HCT116 (cell line): ENCODE results near the gene ZNF182.

Source experiments
- SIN3A ChIP-seq: IDR thresholded peaks from 2 replicates; pipeline ENCODE4 v1.6.1; 2012; ENCODE audit warnings: low read depth
- TF ChIP-seq, protein P1 (sequence below), 3 experiments: fragments of 200-600 bp in 1 of 3; sonication (generic) in 1 of 3; IDR thresholded peaks in 2 of 3; conservative IDR thresholded peaks in 1 of 3; 2 replicates each; pipeline ENCODE4 v1.5.1; 2012 to 2017; ENCODE audit warnings: low read depth in 2 of 3, low read length in 2 of 3, antibody characterized with exemption in 1 of 3, borderline replicate concordance in 1 of 3, control low read depth in 1 of 3, mild to moderate bottlenecking in 1 of 3, mixed read lengths in 1 of 3, mixed run types in 1 of 3, moderate library complexity in 1 of 3; ENCODE audit not compliant: insufficient read depth in 1 of 3

DNA sequence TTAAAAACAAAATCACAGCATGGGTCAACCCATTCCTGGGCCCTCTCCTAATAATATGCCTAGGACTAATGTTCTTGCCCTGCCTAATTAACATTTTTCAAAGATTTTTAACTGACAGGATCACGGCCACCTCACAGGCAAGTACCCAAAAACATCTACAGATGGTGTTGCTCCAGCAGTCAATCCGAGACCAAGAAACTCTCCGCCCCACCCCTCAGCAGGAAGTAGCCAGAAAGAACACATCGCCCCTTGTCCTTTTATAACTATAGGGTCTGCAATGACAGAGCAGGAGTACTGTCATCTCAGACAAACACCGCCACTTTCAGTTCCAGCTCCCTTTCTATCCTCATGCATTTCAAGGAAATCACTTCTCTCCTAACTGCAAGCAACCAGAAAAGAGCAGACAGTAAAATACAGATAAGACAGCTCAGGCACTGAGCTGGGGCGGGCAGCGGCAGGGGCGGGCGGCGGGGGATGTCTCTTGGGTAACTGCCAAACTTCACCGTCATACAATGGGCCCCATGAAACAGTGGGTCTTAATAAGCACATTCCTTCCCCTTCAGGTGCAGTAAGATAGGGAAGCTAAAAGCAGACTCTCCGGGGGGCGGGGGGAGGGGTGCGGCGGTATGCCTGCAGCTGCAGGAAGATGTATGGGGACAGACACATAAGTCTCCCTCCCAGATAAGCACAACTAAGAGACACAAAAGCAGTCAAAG is 67.4 kb downstream of the ZNF182 start:
- no peak for TF ChIP-seq SIN3A
- TF ChIP-seq, protein P1, sequence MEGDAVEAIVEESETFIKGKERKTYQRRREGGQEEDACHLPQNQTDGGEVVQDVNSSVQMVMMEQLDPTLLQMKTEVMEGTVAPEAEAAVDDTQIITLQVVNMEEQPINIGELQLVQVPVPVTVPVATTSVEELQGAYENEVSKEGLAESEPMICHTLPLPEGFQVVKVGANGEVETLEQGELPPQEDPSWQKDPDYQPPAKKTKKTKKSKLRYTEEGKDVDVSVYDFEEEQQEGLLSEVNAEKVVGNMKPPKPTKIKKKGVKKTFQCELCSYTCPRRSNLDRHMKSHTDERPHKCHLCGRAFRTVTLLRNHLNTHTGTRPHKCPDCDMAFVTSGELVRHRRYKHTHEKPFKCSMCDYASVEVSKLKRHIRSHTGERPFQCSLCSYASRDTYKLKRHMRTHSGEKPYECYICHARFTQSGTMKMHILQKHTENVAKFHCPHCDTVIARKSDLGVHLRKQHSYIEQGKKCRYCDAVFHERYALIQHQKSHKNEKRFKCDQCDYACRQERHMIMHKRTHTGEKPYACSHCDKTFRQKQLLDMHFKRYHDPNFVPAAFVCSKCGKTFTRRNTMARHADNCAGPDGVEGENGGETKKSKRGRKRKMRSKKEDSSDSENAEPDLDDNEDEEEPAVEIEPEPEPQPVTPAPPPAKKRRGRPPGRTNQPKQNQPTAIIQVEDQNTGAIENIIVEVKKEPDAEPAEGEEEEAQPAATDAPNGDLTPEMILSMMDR (IDR thresholded peaks at IDR 0.05 in 2 of 3, conservative IDR thresholded peaks at IDR 0.05 in 1 of 3; ENCODE audit: borderline replicate concordance in 1 of 3, insufficient read depth in 1 of 3, low read depth in 2 of 3, low read length in 2 of 3), result no peak
